Tibial nerve (tissue), 3 donors: ENCODE results near the gene PLEKHG5.

Source experiments
- CTCF ChIP-seq, 5 experiments: fragments of 200-600 bp in 3 of 5; fragments of 450-650 bp in 2 of 5; sonication (generic) in 3 of 5; IDR thresholded peaks; one replicate each; pipeline ENCODE4 v1.5.1; 2016 to 2019; ENCODE audit warnings: antibody characterized with exemption in 5 of 5, mild to moderate bottlenecking in 3 of 5, moderate library complexity in 2 of 5
- POLR2A ChIP-seq, 2 donors: fragments of 450-650 bp; IDR thresholded peaks; one replicate each; pipeline ENCODE4 v1.6.1; 2017; ENCODE audit warnings: antibody characterized with exemption in 2 of 2, mild to moderate bottlenecking in 2 of 2, moderate library complexity in 2 of 2

- TF ChIP-seq CTCF (IDR thresholded peaks at IDR 0.05), result no peak
- no peak for TF ChIP-seq POLR2A (IDR thresholded peaks at IDR 0.05)
Measured at GRCh38 chr1:6454856-6455751, 36.4 kb downstream of the PLEKHG5 start.
